PC-9 (cell line): ENCODE data around the gene ZDHHC8.

Source experiments
- EZH2 ChIP-seq: fragments of 200-600 bp; sonication (generic); IDR thresholded peaks from 2 replicates; pipeline ENCODE4 v1.8.0; 2017; ENCODE audit warnings: antibody characterized with exemption, low read depth
- TF ChIP-seq, protein P1 (sequence below): fragments of 200-600 bp; sonication (generic); conservative IDR thresholded peaks from 2 replicates; pipeline ENCODE4 v1.6.1; 2017; ENCODE audit warnings: mixed run types, antibody characterized with exemption, mild to moderate bottlenecking, moderate library complexity

DNA sequence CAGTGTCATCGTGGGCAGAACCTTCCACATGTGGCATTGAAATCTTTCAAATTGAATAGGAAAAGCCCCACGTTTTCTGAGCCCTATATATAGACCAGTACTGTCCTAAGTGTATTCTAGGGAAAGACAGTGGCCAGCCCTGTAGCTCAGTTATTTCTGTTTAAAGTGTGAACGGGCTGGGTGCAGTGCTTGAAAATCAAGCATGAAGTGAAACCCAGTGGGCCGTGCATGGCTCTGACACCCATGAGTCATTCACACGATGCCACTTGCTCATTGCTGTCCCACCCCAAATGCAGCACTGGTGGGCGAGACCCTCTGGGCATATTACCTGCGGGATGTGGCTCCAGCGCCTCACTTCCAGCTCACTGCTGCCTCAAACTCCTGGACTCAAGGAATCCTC is 49.0 kb downstream of the ZDHHC8 start:
- TF ChIP-seq, protein P1, sequence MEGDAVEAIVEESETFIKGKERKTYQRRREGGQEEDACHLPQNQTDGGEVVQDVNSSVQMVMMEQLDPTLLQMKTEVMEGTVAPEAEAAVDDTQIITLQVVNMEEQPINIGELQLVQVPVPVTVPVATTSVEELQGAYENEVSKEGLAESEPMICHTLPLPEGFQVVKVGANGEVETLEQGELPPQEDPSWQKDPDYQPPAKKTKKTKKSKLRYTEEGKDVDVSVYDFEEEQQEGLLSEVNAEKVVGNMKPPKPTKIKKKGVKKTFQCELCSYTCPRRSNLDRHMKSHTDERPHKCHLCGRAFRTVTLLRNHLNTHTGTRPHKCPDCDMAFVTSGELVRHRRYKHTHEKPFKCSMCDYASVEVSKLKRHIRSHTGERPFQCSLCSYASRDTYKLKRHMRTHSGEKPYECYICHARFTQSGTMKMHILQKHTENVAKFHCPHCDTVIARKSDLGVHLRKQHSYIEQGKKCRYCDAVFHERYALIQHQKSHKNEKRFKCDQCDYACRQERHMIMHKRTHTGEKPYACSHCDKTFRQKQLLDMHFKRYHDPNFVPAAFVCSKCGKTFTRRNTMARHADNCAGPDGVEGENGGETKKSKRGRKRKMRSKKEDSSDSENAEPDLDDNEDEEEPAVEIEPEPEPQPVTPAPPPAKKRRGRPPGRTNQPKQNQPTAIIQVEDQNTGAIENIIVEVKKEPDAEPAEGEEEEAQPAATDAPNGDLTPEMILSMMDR = no peak
- no peak for TF ChIP-seq EZH2
